ENCODE measurements around the gene CYP2C19.
"Not testable (repeated sequence)": the region's sequence is repeated elsewhere in the genome, so short reads cannot be mapped to it uniquely, and the experiment has no call there.

The CYP2C19 gene

GRCh38 chr10:94785211-94785610 is 22.7 kb downstream of the CYP2C19 start:
- Histone ChIP-seq H3K4me1 (ENCODE audit: control insufficient read depth in 1 of 2, insufficient read depth in 2 of 2, low read length in 2 of 2) (no peaks in the 10 kb centered on the region), H3K27ac (ENCODE audit: low read length) (no peak overlapping the region), H3K4me3 (ENCODE audit: low read depth in 1 of 2, low read length in 2 of 2) (no peak overlapping the region), H3K27me3 (ENCODE audit: low read depth, low read length) (no peaks in the 10 kb centered on the region), H3K36me3 (ENCODE audit: control insufficient read depth in 1 of 2, insufficient read depth in 2 of 2, low read length in 2 of 2) (no peaks in the 10 kb centered on the region), H3K9me3 (ENCODE audit: control insufficient read depth in 1 of 2, low read length in 2 of 2) (peaks cover 0 to 2% of the 10 kb centered on the region in 2 donors)

DNA sequence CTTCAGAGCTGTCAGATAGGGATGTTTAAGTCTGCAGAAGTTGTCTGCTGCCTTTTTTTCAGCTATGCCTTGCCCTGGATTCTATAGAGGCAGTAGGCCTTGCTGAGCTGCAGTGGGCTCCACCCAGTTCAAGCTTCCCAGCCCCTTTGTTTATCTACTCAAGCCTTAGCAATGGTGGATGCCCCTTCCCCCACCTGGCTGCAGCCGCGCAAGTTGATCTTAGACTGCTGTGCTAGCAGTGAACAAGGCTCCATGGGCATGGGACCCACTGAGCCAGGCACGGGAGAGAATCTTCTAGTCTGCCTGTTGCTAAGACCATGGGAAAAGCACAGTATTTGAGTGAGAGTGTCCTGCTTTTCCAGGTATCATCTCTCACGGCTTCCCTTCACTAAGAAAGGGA is 38.1 kb downstream of the CYP2C19 start:
- not testable (repeated sequence) for H3K27ac ChIP-seq (ENCODE audit: low read length); H3K27me3 ChIP-seq (ENCODE audit: low read depth, low read length); H3K4me3 ChIP-seq (ENCODE audit: low read depth in 1 of 2, low read length in 2 of 2); H3K4me1 ChIP-seq (ENCODE audit: control insufficient read depth in 1 of 2, insufficient read depth in 2 of 2, low read length in 2 of 2); H3K36me3 ChIP-seq (ENCODE audit: control insufficient read depth in 1 of 2, insufficient read depth in 2 of 2, low read length in 2 of 2)
- H3K9me3 ChIP-seq (ENCODE audit: control insufficient read depth in 1 of 2, low read length in 2 of 2): peaks cover 0 to 16% of the 10 kb centered on the region in 2 donors

- no peak overlapping the region for H3K27ac ChIP-seq (ENCODE audit: low read length)
- no peak overlapping the region for H3K4me3 ChIP-seq (ENCODE audit: low read depth in 1 of 2, low read length in 2 of 2)
- H3K36me3 ChIP-seq (ENCODE audit: control insufficient read depth in 1 of 2, insufficient read depth in 2 of 2, low read length in 2 of 2): no peaks in the 10 kb centered on the region
- no peaks in the 10 kb centered on the region for H3K27me3 ChIP-seq (ENCODE audit: low read depth, low read length)
- peaks cover 0 to 15% of the 10 kb centered on the region in 2 donors for H3K9me3 ChIP-seq (ENCODE audit: control insufficient read depth in 1 of 2, low read length in 2 of 2)
- no peaks in the 10 kb centered on the region for H3K4me1 ChIP-seq (ENCODE audit: control insufficient read depth in 1 of 2, insufficient read depth in 2 of 2, low read length in 2 of 2)
These were observed 40.8 kb downstream of the CYP2C19 start for GRCh38 chr10:94803307-94803706.

GRCh38 chr10:94830025-94830424 is 67.5 kb downstream of the CYP2C19 start:
- not testable (repeated sequence) for H3K4me3 ChIP-seq (ENCODE audit: low read depth in 1 of 2, low read length in 2 of 2); H3K9me3 ChIP-seq (ENCODE audit: control insufficient read depth in 1 of 2, low read length in 2 of 2); H3K4me1 ChIP-seq (ENCODE audit: control insufficient read depth in 1 of 2, insufficient read depth in 2 of 2, low read length in 2 of 2); H3K27me3 ChIP-seq (ENCODE audit: low read depth, low read length); H3K36me3 ChIP-seq (ENCODE audit: control insufficient read depth in 1 of 2, insufficient read depth in 2 of 2, low read length in 2 of 2); H3K27ac ChIP-seq (ENCODE audit: low read length)

DNA sequence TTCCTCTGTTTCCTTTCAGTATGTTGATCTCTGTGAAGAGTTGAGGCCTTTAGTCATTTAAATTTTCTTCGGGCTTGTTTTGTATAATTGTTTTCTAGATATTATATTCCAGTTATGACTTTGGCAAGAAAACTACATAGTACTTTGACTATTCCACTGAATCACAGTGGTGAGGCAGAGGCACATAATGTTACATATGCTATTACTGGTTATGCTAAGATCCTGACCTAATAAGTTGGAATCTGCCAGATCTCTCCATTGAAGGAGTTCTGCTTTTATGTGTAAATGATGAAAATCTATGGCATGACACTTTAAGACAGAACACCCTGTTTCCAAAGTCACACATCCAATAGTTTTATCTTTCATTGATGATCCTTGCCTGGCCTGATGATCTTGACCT is 83.7 kb downstream of the CYP2C19 start:
- Histone ChIP-seq H3K4me3 (ENCODE audit: low read depth in 1 of 2, low read length in 2 of 2) (no peak overlapping the region), H3K9me3 (ENCODE audit: control insufficient read depth in 1 of 2, low read length in 2 of 2) (peaks cover 0 to 3% of the 10 kb centered on the region in 2 donors), H3K36me3 (ENCODE audit: control insufficient read depth in 1 of 2, insufficient read depth in 2 of 2, low read length in 2 of 2) (no peaks in the 10 kb centered on the region), H3K27me3 (ENCODE audit: low read depth, low read length) (no peaks in the 10 kb centered on the region), H3K27ac (ENCODE audit: low read length) (no peak overlapping the region), H3K4me1 (ENCODE audit: control insufficient read depth in 1 of 2, insufficient read depth in 2 of 2, low read length in 2 of 2) (no peaks in the 10 kb centered on the region)

DNA sequence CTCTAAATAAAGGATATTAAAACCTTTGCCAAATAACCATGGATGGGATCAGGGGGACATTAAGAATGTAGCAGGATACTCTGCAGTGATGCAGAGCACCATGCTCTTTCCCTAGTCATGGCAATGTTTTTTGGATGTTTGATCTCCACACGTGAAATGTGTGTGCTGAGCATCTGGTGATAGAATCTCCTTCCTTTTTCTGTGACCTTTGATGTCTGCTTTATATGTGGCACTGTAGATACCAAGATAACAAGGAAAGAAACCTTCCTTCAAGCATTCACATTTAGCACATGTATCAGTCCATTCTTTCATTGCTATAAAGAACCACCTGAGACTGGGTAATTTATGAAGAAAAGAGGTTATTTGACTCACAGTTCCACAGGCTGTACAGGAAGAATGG is 88.3 kb downstream of the CYP2C19 start:
- H3K9me3 ChIP-seq (ENCODE audit: control insufficient read depth in 1 of 2, low read length in 2 of 2): no peaks in the 10 kb centered on the region
- H3K27ac ChIP-seq (ENCODE audit: low read length): no peak overlapping the region
- no peaks in the 10 kb centered on the region for H3K36me3 ChIP-seq (ENCODE audit: control insufficient read depth in 1 of 2, insufficient read depth in 2 of 2, low read length in 2 of 2)
- no peaks in the 10 kb centered on the region for H3K4me1 ChIP-seq (ENCODE audit: control insufficient read depth in 1 of 2, insufficient read depth in 2 of 2, low read length in 2 of 2)
- no peak overlapping the region for H3K4me3 ChIP-seq (ENCODE audit: low read depth in 1 of 2, low read length in 2 of 2)
- H3K27me3 ChIP-seq (ENCODE audit: low read depth, low read length): no peaks in the 10 kb centered on the region

- H3K9me3 ChIP-seq (ENCODE audit: control insufficient read depth in 1 of 2, low read length in 2 of 2): no peaks in the 10 kb centered on the region
These were observed 88.8 kb downstream of the CYP2C19 start for GRCh38 chr10:94851263-94851662.

DNA sequence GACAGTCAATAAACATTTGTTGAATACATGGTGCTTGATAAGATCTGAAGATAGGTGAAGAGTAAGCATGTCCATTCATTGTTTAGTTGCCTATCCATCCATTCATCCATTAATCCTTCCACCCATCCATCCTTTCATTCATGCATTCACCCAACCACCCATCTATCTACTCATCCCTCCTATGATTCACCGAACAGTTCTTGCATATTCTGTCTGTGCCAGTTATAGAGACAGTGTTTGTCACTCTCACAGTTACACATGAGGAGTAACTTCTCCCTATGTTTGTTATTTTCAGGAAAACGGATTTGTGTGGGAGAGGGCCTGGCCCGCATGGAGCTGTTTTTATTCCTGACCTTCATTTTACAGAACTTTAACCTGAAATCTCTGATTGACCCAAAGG is 90.0 kb downstream of the CYP2C19 start:
- no peak overlapping the region for H3K4me3 ChIP-seq (ENCODE audit: low read depth in 1 of 2, low read length in 2 of 2)
- H3K27me3 ChIP-seq (ENCODE audit: low read depth, low read length): no peaks in the 10 kb centered on the region
- H3K36me3 ChIP-seq (ENCODE audit: control insufficient read depth in 1 of 2, insufficient read depth in 2 of 2, low read length in 2 of 2): no peaks in the 10 kb centered on the region
- H3K27ac ChIP-seq (ENCODE audit: low read length): no peak overlapping the region
- H3K9me3 ChIP-seq (ENCODE audit: control insufficient read depth in 1 of 2, low read length in 2 of 2): no peaks in the 10 kb centered on the region
- no peaks in the 10 kb centered on the region for H3K4me1 ChIP-seq (ENCODE audit: control insufficient read depth in 1 of 2, insufficient read depth in 2 of 2, low read length in 2 of 2)

More at GRCh38 chr10:94851263-94851662, 88.8 kb downstream of the CYP2C19 start:
- Histone ChIP-seq H3K4me3 (ENCODE audit: low read depth in 1 of 2, low read length in 2 of 2) (no peak overlapping the region), H3K36me3 (ENCODE audit: control insufficient read depth in 1 of 2, insufficient read depth in 2 of 2, low read length in 2 of 2) (no peaks in the 10 kb centered on the region), H3K4me1 (ENCODE audit: control insufficient read depth in 1 of 2, insufficient read depth in 2 of 2, low read length in 2 of 2) (no peaks in the 10 kb centered on the region), H3K27ac (ENCODE audit: low read length) (no peak overlapping the region), H3K27me3 (ENCODE audit: low read depth, low read length) (no peaks in the 10 kb centered on the region)

DNA sequence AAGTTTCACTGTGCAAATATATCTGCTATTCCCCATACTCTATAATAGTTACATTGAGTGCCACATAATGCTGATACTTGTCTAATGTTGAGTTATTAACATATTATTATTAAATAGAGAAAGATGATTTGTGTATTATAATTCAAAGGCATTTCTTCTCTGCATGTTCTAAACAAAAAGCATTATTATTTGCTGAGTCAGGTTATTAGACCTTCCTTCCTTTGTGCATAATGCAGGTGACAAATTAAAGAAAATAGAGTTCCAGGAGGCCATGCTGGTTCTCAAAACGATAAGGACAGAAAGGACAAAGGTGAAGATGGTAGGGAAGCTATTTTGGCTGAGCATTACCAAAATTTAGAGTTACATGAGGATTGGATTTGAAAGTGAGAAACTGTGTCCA is 90.6 kb downstream of the CYP2C19 start:
- Histone ChIP-seq H3K27ac (ENCODE audit: low read length) (no peak overlapping the region), H3K9me3 (ENCODE audit: control insufficient read depth in 1 of 2, low read length in 2 of 2) (peaks cover 0 to 1% of the 10 kb centered on the region in 2 donors), H3K4me3 (ENCODE audit: low read depth in 1 of 2, low read length in 2 of 2) (no peak overlapping the region), H3K27me3 (ENCODE audit: low read depth, low read length) (no peaks in the 10 kb centered on the region), H3K36me3 (ENCODE audit: control insufficient read depth in 1 of 2, insufficient read depth in 2 of 2, low read length in 2 of 2) (no peaks in the 10 kb centered on the region), H3K4me1 (ENCODE audit: control insufficient read depth in 1 of 2, insufficient read depth in 2 of 2, low read length in 2 of 2) (no peaks in the 10 kb centered on the region)

GRCh38 chr10:94858005-94858404 is 95.5 kb downstream of the CYP2C19 start:
- no peaks in the 10 kb centered on the region for H3K27me3 ChIP-seq (ENCODE audit: low read depth, low read length)
- no peak overlapping the region for H3K4me3 ChIP-seq (ENCODE audit: low read depth in 1 of 2, low read length in 2 of 2)
- no peak overlapping the region for H3K27ac ChIP-seq (ENCODE audit: low read length)
- H3K4me1 ChIP-seq (ENCODE audit: control insufficient read depth in 1 of 2, insufficient read depth in 2 of 2, low read length in 2 of 2): no peaks in the 10 kb centered on the region
- H3K36me3 ChIP-seq (ENCODE audit: control insufficient read depth in 1 of 2, insufficient read depth in 2 of 2, low read length in 2 of 2): no peaks in the 10 kb centered on the region
- H3K9me3 ChIP-seq (ENCODE audit: control insufficient read depth in 1 of 2, low read length in 2 of 2): peaks cover 0 to 3% of the 10 kb centered on the region in 2 donors

- H3K27ac ChIP-seq (ENCODE audit: low read length): no peak overlapping the region
- peaks cover 0 to 8% of the 10 kb centered on the region in 2 donors for H3K9me3 ChIP-seq (ENCODE audit: control insufficient read depth in 1 of 2, low read length in 2 of 2)
- H3K4me1 ChIP-seq (ENCODE audit: control insufficient read depth in 1 of 2, insufficient read depth in 2 of 2, low read length in 2 of 2): no peaks in the 10 kb centered on the region
- H3K4me3 ChIP-seq (ENCODE audit: low read depth in 1 of 2, low read length in 2 of 2): no peak overlapping the region
- H3K27me3 ChIP-seq (ENCODE audit: low read depth, low read length): no peaks in the 10 kb centered on the region
- no peaks in the 10 kb centered on the region for H3K36me3 ChIP-seq (ENCODE audit: control insufficient read depth in 1 of 2, insufficient read depth in 2 of 2, low read length in 2 of 2)
These were observed 96.6 kb downstream of the CYP2C19 start for GRCh38 chr10:94859086-94859485.

- no peaks in the 10 kb centered on the region for H3K36me3 ChIP-seq (ENCODE audit: control insufficient read depth in 1 of 2, insufficient read depth in 2 of 2, low read length in 2 of 2)
- H3K4me1 ChIP-seq (ENCODE audit: control insufficient read depth in 1 of 2, insufficient read depth in 2 of 2, low read length in 2 of 2): no peaks in the 10 kb centered on the region
- H3K9me3 ChIP-seq (ENCODE audit: control insufficient read depth in 1 of 2, low read length in 2 of 2): peaks cover 0 to 6% of the 10 kb centered on the region in 2 donors
- no peaks in the 10 kb centered on the region for H3K27me3 ChIP-seq (ENCODE audit: low read depth, low read length)
- H3K4me3 ChIP-seq (ENCODE audit: low read depth in 1 of 2, low read length in 2 of 2): no peak overlapping the region
- H3K27ac ChIP-seq (ENCODE audit: low read length): no peak overlapping the region
These were observed 116.2 kb downstream of the CYP2C19 start for GRCh38 chr10:94878649-94879048.
